ENCODE data around the gene IL12RB1.

- TF ChIP-seq CTCF (IDR thresholded peaks at IDR 0.05) (no peak), ZFX (IDR thresholded peaks at IDR 0.05; ENCODE audit: borderline replicate concordance) (no peak)
Observed at GRCh38 chr19:18100710-18101109, 14.0 kb upstream of the IL12RB1 start.

Measured in 22Rv1 (cell line).